Putamen (tissue), 1 donor: Measurements from ENCODE around the gene CCDC91.

Experiments
- DNase-seq: peaks from one replicate; pipeline ENCODE4 v3.0.0-alpha.2; 2016; ENCODE audit warnings: low spot score

Gene CCDC91, protein sequence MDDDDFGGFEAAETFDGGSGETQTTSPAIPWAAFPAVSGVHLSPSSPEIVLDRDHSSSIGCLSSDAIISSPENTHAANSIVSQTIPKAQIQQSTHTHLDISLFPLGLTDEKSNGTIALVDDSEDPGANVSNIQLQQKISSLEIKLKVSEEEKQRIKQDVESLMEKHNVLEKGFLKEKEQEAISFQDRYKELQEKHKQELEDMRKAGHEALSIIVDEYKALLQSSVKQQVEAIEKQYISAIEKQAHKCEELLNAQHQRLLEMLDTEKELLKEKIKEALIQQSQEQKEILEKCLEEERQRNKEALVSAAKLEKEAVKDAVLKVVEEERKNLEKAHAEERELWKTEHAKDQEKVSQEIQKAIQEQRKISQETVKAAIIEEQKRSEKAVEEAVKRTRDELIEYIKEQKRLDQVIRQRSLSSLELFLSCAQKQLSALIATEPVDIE

DNA sequence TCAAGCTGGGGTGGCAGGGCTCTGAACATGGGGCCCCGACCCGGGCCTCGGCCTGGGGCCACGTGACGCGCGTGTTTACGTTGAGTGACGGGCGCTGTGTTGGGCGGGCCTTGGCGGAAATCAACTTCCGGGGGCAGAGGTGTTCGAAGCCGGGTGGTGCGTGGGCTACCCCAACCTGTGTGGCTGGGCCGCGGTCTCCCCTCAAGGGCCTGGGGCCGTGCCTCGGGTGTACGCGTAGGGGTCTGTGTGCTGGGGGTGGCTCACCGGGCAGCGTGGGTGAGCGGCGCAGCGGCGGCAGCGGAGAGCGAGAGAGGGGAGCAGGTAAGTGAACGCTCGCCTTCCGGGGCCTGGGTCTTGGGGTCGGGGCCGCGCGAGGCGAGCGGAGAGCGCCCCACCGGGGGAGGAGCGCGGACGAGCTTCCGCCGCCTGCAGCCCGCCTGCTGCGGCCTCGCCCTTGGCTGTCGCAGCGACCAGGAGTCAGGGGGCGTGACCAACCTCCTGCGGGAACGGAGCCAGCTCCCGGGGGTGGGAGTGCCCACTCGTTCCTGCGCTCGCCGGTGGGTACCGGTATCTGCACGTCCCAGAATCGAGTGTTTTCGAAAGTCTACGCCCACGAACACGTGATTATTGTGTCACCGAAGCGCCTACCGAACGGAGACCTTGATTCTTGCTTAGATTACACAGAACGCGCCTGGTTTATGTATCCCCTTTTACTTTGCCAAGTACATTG is at the start of gene CCDC91:
Gene CCDC91 (plus strand): TSS at position 136 of the 730 bp plus-strand sequence. CDS start 66,760 bp downstream, outside the sequence.
- DNase-seq, result peak; percentile 79

DNA sequence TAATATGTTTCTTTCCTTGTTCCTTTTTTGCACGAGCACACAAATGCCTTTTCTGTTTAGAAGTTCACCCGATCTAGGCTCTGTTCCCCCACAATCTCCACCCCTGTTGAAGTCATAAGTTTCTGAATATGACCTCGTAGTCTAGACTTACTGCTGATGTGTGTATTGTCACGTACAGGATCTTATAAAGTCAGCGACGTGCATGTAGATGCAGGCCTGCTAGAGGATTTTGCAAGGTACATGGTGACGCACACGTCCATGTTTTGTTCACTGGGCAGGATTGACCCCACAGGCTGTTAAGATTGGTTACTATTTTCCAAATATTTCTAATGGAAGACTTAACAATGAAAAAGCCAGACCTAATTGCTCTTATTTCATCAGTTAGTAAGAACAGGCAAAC is 46.2 kb upstream of the CCDC91 start:
- DNase-seq, result no peak

- DNase-seq, result no peak
Measured at GRCh38 chr12:28144532-28144931, 45.7 kb upstream of the CCDC91 start.

DNA sequence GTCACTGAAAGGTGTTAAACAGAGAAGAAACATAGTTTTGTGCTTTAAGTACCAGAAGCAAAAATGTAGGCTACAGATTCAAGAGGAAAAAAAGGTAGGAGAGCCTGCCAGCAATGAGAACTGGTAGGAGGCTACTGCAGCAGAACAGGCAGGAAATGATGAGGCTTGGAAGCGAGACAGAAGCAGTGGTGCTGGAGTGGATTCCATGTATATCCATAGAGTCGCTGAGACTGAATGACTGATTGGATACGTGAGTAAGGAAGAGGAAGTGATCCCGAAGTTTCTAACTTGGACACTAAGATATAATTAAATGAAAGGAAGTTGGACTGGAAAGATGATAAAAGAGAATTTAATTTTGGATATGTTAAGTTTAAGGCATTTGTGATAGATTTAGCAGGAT is 45.0 kb upstream of the CCDC91 start:
- no peak for DNase-seq

- DNase-seq, result no peak
Measured at GRCh38 chr12:28149279-28149678, 41.0 kb upstream of the CCDC91 start.

GRCh38 chr12:28156362-28156761 is 33.9 kb upstream of the CCDC91 start:
- no peak for DNase-seq

DNA sequence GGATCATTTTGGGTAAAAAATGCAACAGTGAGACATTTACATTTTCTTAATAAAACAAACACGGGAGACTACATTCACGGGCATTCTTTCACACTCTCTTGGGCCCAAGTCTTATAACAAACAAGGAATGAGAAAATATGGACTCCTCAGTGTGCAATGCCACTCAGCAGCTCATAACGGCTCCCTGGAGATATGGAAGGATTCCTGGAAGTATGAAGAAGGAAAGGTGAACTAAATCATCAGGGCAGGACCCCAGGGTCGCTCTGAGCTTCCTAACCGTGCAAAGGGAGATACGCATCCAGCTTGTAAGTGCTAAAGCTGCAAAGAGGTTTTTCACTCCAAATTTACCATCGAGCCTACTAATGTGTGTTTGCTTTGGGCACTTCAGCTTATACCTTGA is 33.5 kb upstream of the CCDC91 start:
- DNase-seq, result no peak

DNA sequence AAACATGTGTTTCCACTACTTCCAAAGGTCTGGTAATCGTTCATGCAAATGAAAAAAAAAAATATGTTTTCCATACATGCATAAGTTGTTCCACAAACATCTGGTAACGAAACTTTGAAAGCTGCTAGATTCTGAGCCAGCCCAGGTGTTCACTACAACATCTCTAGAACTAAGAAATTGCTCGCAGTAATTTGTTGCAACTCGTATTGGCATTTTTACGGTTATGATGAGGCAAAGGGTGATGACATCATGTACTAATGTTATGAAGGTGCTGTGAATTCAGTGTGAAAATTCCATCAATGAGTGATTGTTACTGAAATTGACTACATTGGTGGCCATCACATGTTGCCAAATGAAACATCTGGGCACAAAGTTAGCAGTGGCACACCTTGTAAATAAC is 31.9 kb upstream of the CCDC91 start:
- no peak for DNase-seq

DNA sequence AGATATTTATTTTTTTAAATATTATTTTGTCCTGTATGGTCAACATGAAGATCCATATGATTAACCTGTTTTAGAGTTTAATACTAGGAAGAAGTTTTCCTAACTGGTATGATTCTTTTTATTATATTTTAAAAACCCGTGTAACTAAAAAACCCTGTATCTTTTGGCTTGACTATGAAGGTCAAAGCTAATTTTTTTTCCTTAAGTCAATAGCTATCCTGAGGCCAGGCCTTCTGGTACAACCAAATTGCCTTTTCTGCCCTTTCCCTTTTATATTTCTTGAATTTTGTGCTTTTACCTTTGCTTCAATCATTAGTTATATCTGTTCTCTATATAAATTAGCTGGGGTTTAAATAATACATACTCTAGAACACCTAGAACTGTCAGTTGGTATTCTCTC is 30.6 kb upstream of the CCDC91 start:
- no peak for DNase-seq

- DNase-seq, result no peak
Measured at GRCh38 chr12:28161697-28162096, 28.6 kb upstream of the CCDC91 start.

DNA sequence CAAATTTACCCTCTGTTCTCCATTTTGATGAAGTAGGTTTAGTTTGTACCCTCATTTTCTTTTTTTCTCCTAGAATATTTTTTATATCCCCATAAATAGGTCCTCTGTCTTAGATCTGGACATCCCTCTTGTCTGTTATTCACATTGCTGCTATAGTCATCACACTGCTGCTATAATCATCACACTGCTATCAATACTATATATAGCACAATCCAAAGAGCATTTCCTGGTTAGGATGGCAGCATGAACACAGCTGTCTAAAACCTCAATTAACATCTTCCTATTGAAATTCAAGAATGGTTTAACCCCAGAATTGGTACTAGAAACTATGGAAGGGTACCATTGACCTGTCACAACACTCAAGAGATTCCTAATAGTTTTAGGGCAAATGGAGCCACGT is 27.6 kb upstream of the CCDC91 start:
- DNase-seq, result no peak

- DNase-seq, result no peak
Measured at GRCh38 chr12:28164644-28165275, 25.5 kb upstream of the CCDC91 start.

GRCh38 chr12:28167981-28168485 is 22.2 kb upstream of the CCDC91 start:
- no peak for DNase-seq

DNA sequence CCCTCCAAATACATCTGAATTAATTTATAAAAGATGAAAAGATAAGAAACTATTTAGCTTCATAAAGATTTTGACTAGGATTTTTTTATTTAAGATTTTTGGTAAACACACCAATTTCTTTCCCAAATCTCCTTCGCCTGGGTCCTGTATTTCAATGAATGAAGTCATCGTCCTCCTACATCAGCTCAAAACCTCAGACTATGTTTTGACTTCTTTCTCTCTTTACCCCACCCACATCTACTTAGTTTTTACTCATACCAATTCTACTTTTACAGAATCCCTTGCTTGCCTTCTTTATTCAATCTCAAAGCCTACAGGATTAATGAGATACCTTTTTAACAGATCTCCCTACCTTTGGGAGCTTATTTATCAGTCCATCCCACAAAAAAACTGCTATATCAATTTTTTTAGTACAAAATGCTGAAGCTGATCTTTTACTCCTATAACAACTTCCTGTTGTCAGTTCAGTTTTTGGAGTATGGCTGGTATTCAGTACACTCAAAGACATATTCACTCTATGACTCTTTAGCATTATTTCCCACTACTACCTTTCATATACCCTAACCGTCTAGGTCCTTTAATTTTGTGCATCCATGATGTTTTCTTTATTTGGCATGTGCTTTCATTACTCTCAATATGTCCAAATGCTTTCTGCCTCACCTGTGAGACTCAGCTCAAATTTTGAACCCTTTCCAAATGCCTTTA is 18.7 kb upstream of the CCDC91 start:
- peak; percentile 12 for DNase-seq

GRCh38 chr12:28172434-28173030 is 17.7 kb upstream of the CCDC91 start:
- DNase-seq, result no peak

- no peak for DNase-seq
Measured at GRCh38 chr12:28173440-28173839, 16.8 kb upstream of the CCDC91 start.

DNA sequence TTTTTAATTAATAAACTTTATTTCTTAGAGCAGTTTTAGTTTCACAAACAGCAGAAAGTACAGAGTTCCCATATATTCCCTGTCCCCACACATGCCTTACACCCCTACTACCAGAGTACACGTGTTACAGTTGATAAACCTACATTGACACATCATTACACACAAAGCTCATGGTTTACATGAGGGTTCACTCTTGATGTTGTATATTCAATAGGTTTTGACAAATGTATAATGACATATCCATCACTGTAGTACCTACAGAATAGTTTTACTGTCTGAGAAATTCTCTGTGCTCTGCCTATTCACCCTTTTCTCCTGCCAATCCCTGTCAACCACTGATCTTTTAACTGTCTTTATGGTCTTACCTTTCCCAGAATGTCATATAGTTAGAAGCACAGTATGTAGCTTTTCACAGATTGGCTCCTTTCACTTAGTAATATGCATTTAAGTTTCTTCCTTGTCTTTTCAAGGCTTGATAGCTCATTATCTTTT is 15.1 kb upstream of the CCDC91 start:
- no peak for DNase-seq

DNA sequence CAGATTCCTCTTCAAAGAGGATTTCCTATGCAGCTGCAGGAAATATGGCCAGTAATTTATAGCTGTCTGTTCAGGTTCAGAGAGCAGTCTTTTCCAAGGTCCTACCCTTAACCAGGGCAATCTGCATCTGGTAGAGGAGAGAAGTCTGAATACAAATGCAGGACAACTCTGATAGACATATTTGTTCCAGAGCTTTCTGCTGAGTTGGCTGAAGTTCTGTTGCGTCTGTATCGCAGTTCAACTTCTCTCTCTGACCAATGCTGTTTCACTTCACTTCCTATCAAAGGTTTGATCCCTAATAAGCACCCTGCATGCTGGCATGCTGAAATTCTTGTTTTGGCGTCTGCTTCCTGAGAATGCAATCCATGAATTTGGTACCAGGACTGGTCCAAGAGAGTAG is 14.0 kb upstream of the CCDC91 start:
- DNase-seq, result no peak

GRCh38 chr12:28177461-28177860 is 12.8 kb upstream of the CCDC91 start:
- DNase-seq, result no peak

DNA sequence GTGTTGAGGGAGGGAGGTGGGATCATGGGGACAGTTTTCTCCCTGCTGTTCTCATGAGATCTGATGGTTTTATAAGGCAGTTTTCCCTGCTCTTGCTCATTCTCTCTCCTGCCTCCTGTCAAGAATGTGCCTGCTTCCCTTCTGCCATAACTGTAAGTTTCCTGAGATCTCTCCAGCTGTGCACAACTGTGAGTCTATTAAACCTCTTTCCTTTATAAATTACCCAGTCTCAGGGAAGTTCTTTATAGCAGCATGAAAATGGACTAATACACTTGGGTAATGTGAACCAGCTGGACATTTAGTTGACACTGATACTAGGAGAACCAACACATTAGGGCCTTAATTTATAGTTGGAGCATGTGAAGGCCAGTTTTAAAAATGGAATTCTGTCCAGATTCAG is 12.4 kb upstream of the CCDC91 start:
- no peak for DNase-seq

DNA sequence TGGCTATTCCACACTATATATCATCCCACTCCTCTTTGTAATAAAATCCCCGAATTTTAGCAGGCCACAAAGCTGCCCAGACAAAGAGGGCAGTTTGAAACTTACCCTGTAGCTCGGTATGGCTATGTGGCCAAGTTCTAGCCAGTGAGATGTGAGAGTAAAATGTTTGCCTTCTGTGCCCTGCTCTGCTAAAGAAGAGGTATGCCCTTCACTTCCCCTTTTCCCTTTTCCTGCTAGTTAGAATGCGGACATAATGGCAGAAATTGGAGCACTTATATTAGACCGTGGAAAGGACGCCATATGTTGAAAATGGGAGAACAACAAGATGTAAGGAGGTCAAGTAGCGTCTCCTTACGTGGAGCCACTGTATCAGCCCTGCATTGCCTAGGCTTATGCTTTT is 11.5 kb upstream of the CCDC91 start:
- no peak for DNase-seq
